Body of pancreas (tissue), 4 donors: ENCODE data around the gene DBN1. TPM values are rescaled to one million over a fixed set of nuclear protein-coding genes. Genes with fewer than 3 reads are reported as not detected.

Experiments used
- ATAC-seq: fragments of 150-250 bp; one replicate; pipeline ENCODE4 v1.9.1; 2016
- DNase-seq, 4 donors: peaks; one replicate each; pipeline ENCODE4 v3.0.0-alpha.2; 2019
- H3K27ac ChIP-seq, 4 donors: fragments of 200-600 bp; sonication (generic); 1 replicate in 3 of 4; 2 replicates in 1 of 4; pipeline versions ENCODE4 v1.5.1 to v1.6.1; 2016 to 2019; ENCODE audit warnings: mild to moderate bottlenecking in 1 of 4, mixed read lengths in 1 of 4, moderate library complexity in 1 of 4
- H3K27me3 ChIP-seq, 2 donors: fragments of 200-600 bp; sonication (generic); one replicate each; pipeline ENCODE4 v1.6.0; 2016; ENCODE audit warnings: mild to moderate bottlenecking in 1 of 2
- H3K36me3 ChIP-seq, 2 donors: fragments of 200-600 bp; sonication (generic); replicated peaks in 1 of 2; 2 replicates each; pipeline ENCODE4 v1.5.1; 2016; ENCODE audit warnings: low read depth in 2 of 2; ENCODE audit not compliant: insufficient read depth in 1 of 2
- H3K4me1 ChIP-seq: fragments of 200-600 bp; sonication (generic); one replicate; pipeline ENCODE4 v1.6.0; 2016
- H3K4me3 ChIP-seq, 2 donors: fragments of 200-600 bp; sonication (generic); 1 replicate in 1 of 2; 2 replicates in 1 of 2; pipeline ENCODE4 v1.5.1; 2016 to 2019
- H3K9me3 ChIP-seq, 3 donors: fragments of 200-600 bp; sonication (generic); 1 replicate in 2 of 3; 2 replicates in 1 of 3; pipeline ENCODE4 v1.5.1; 2016
- CTCF ChIP-seq, 7 experiments: fragments of 450-650 bp in 4 of 7; fragments of 200-600 bp in 3 of 7; sonication (generic) in 3 of 7; IDR thresholded peaks; one replicate each; pipeline ENCODE4 v1.5.1; 2016 to 2019; ENCODE audit warnings: antibody characterized with exemption in 7 of 7
- POLR2A ChIP-seq, 3 donors: fragments of 450-650 bp; IDR thresholded peaks; one replicate each; pipeline ENCODE4 v1.6.1; 2016; ENCODE audit warnings: antibody characterized with exemption in 3 of 3, mild to moderate bottlenecking in 2 of 3
- WGBS, 2 donors: methylation state at CpG; one replicate each; pipeline ENCODE4 v1.1.5; 2017; 5-methylcytosine and 5-hydroxymethylcytosine counted together
- intact Hi-C: fragments of 100-400 bp; cut with DNase I; formaldehyde crosslinking; loops from one replicate; pipeline ENCODE4 v1.15.1; 2023
- total RNA-seq, 2 donors: library from RNA; depleted of rRNA; stranded (reverse); fragments of >200 nt; gene quantifications; one replicate each; pipeline ENCODE4 v1.1.0, GENCODE V29; 2016

Gene DBN1
- total RNA-seq, result 10 to 100 TPM; 28.0 to 29.0 TPM

GRCh38 chr5:177473443-177474001 is at the start of gene DBN1:
Gene DBN1, minus strand, starts transcription at chr5:177473634. Its CDS starts 113 bp downstream, at chr5:177473521.
- WGBS, 2 donors, result 1 to 12% methylated on average over 9 to 58 of the region's 69 CpGs

GRCh38 chr5:177520916-177521513 is 47.6 kb upstream of the DBN1 start:
- 75% methylated on average over 2 of the region's 2 CpGs; no CpG with 5 or more reads in 1 of the 2 donors for WGBS, 2 donors
- Histone ChIP-seq H3K4me1 (peaks cover 10% of the 10 kb centered on the region), H3K27ac (no peak overlapping the region), H3K36me3 (peaks cover 0 to 17% of the 10 kb centered on the region in 2 donors), H3K9me3 (no peaks in the 10 kb centered on the region), H3K4me3 (no peak overlapping the region), H3K27me3 (no peaks in the 10 kb centered on the region)
- intact Hi-C loops, result no loop called here
- no peak for ATAC-seq
- TF ChIP-seq POLR2A (IDR thresholded peaks at IDR 0.05) (no peak), CTCF (IDR thresholded peaks at IDR 0.05) (no peak)
- no peak for DNase-seq

More at GRCh38 chr5:177473443-177474001, at the start of gene DBN1:
- DNase-seq, result peak; percentile 34 to 60 (median 50)
- peaks cover 17% of the 10 kb centered on the region for H3K4me1 ChIP-seq
- no peaks in the 10 kb centered on the region for H3K36me3 ChIP-seq
- H3K27me3 ChIP-seq, result no peaks in the 10 kb centered on the region
- TF ChIP-seq POLR2A (IDR thresholded peaks at IDR 0.05), result peak in 2 of 3 donors; percentile 19 to 25
- no peak for TF ChIP-seq CTCF (IDR thresholded peaks at IDR 0.05)
- peak within 1 kb of the TSS; percentile 48 to 57 for H3K4me3 ChIP-seq
- no peaks in the 10 kb centered on the region for H3K9me3 ChIP-seq
- H3K27ac ChIP-seq, result peak within 1 kb of the TSS in 2 of 4 donors; percentile 47 to 48
- ATAC-seq, result peak; percentile 80
- intact Hi-C loops, result loop anchor here (10.0 kb wide), 1 partner anchor 159 kb away; the partner anchor contains the start of gene MXD3

GRCh38 chr5:177520271-177520670 is 46.8 kb upstream of the DBN1 start:
- 77 to 100% methylated on average over 3 of the region's 3 CpGs for WGBS, 2 donors
- TF ChIP-seq CTCF (IDR thresholded peaks at IDR 0.05), result no peak
- no peak for TF ChIP-seq POLR2A (IDR thresholded peaks at IDR 0.05)
- H3K27me3 ChIP-seq, result no peaks in the 10 kb centered on the region
- H3K36me3 ChIP-seq, result peaks cover 0 to 17% of the 10 kb centered on the region in 2 donors
- no peak overlapping the region for H3K4me3 ChIP-seq
- DNase-seq, result no peak
- no peak overlapping the region for H3K27ac ChIP-seq
- H3K4me1 ChIP-seq, result peaks cover 18% of the 10 kb centered on the region
- no peak for ATAC-seq
- H3K9me3 ChIP-seq, result no peaks in the 10 kb centered on the region
- intact Hi-C loops, result no loop called here

- 84% methylated on average over 12 to 13 of the region's 13 CpGs for WGBS, 2 donors
- H3K4me3 ChIP-seq, result no peak overlapping the region
- no peaks in the 10 kb centered on the region for H3K9me3 ChIP-seq
- no peaks in the 10 kb centered on the region for H3K27me3 ChIP-seq
- ATAC-seq, result no peak
- peaks cover 4 to 20% of the 10 kb centered on the region in 2 donors for H3K36me3 ChIP-seq
- no peak for DNase-seq
- intact Hi-C loops, result no loop called here
- no peak overlapping the region for H3K27ac ChIP-seq
- no peak for TF ChIP-seq POLR2A (IDR thresholded peaks at IDR 0.05)
- TF ChIP-seq CTCF (IDR thresholded peaks at IDR 0.05), result no peak
- H3K4me1 ChIP-seq, result peaks cover 24% of the 10 kb centered on the region
Observed at GRCh38 chr5:177519463-177520235, 46.2 kb upstream of the DBN1 start.
